GM12878 (cell line): ENCODE measurements around the gene S100A3. TPM values are rescaled to one million over a fixed set of nuclear protein-coding genes. Genes with fewer than 3 reads are reported as not detected.

Experiments used
- ATAC-seq: fragments of 200-7000 bp; cut with Tn5 transposase; 3 replicates; pipeline ENCODE4 v1.9.1; 2020; ENCODE audit warnings: mild to moderate bottlenecking, moderate library complexity
- BruUV-seq: library from RNA; stranded (reverse); fragments of 400-500 nt; replicated peaks from 2 replicates; lab custom pipeline; 2021; lab: Mats Ljungman, UMichigan
- CTCF ChIA-PET: fragments of 300-600 bp; sonication (Branson Sonifier 250); formaldehyde crosslinking; extraction: SDS; loops from one replicate; lab custom pipeline; 2021; ENCODE audit warnings: inconsistent platforms; lab: Yijun Ruan, JAX
- POLR2A ChIA-PET: fragments of 350-600 bp; formaldehyde crosslinking; extraction: SDS; loops from one replicate; lab custom pipeline; 2021; ENCODE audit warnings: inconsistent platforms; lab: Charles Lee
- RAD21 ChIA-PET: fragments of 300-600 bp; sonication (Branson Sonifier 250); formaldehyde crosslinking; loops from one replicate; lab custom pipeline; 2023; ENCODE audit warnings: antibody characterized with exemption; ENCODE audit not compliant: unreplicated experiment; lab: Charles Lee
- SMC1A ChIA-PET: fragments of 300-600 bp; sonication (Branson Sonifier 250); formaldehyde crosslinking; loops from one replicate; lab custom pipeline; 2023; ENCODE audit not compliant: unreplicated experiment, uncharacterized antibody; lab: Charles Lee
- DNase-seq: peaks from one replicate; pipeline ENCODE4 v3.0.0-alpha.2; 2011; ENCODE audit warnings: low read depth, low spot score
- FAIRE-seq: peaks from 3 replicates; lab custom pipeline; 2011; peaks lifted over from hg19 to GRCh38; lab: Jason Lieb, UNC
- H2AFZ ChIP-seq: 2 replicates; pipeline ENCODE4 v1.6.0; 2011; ENCODE audit warnings: low read depth, low read length, control low read depth; ENCODE audit not compliant: control insufficient read depth
- H3K27ac ChIP-seq: 2 replicates; pipeline ENCODE4 v1.5.1; 2011; ENCODE audit warnings: control low read depth; ENCODE audit not compliant: control insufficient read depth, insufficient read depth
- H3K27me3 ChIP-seq, 2 experiments: replicated peaks in 1 of 2; 2 replicates each; pipeline versions ENCODE4 v1.6.0 to v1.6.1; 2011; ENCODE audit warnings: low read length in 1 of 2; ENCODE audit not compliant: control insufficient read depth in 2 of 2, insufficient read depth in 2 of 2
- H3K36me3 ChIP-seq, 2 experiments: 2 replicates each; pipeline ENCODE4 v1.5.1; 2011; ENCODE audit warnings: low read length in 1 of 2; ENCODE audit not compliant: control insufficient read depth in 2 of 2, insufficient read depth in 2 of 2
- H3K4me1 ChIP-seq: 2 replicates; pipeline ENCODE4 v1.6.1; 2011; ENCODE audit warnings: mild to moderate bottlenecking, low read length, moderate library complexity, mixed read lengths; ENCODE audit not compliant: control insufficient read depth, insufficient read depth
- H3K4me2 ChIP-seq: 2 replicates; pipeline ENCODE4 v1.6.0; 2011; ENCODE audit warnings: control low read depth; ENCODE audit not compliant: control insufficient read depth, insufficient read depth
- H3K4me3 ChIP-seq: fragments of 200-600 bp; sonication (generic); 2 replicates; pipeline ENCODE4 v1.5.1; 2016
- H3K79me2 ChIP-seq: 2 replicates; pipeline ENCODE4 v1.6.0; 2011; ENCODE audit warnings: low read length; ENCODE audit not compliant: control insufficient read depth, insufficient read depth
- H3K9ac ChIP-seq: 2 replicates; pipeline ENCODE4 v1.8.0; 2011; ENCODE audit warnings: low read length, control low read depth, mixed read lengths; ENCODE audit not compliant: control insufficient read depth, insufficient read depth
- H3K9me3 ChIP-seq: replicated peaks from 3 replicates; pipeline ENCODE4 v1.5.1; 2011; ENCODE audit warnings: mild to moderate bottlenecking, low read length; ENCODE audit not compliant: control insufficient read depth, insufficient read depth
- H4K20me1 ChIP-seq: 2 replicates; pipeline ENCODE4 v1.6.0; 2011; ENCODE audit not compliant: control insufficient read depth, insufficient read depth
- BCL3 ChIP-seq: IDR thresholded peaks from 2 replicates; pipeline ENCODE4 v1.6.1; 2011; ENCODE audit warnings: borderline replicate concordance, low read depth, mild to moderate bottlenecking, moderate library complexity, low read length; ENCODE audit not compliant: insufficient read depth, poor library complexity, severe bottlenecking
- IKZF1 ChIP-seq: fragments of 450-650 bp; conservative IDR thresholded peaks from 2 replicates; pipeline ENCODE4 v1.6.1; 2017; ENCODE audit warnings: antibody characterized with exemption, mild to moderate bottlenecking
- RAD51 ChIP-seq: fragments of 450-650 bp; IDR thresholded peaks from 2 replicates; pipeline ENCODE4 v1.6.1; 2016; ENCODE audit warnings: moderate library complexity, mild to moderate bottlenecking, inconsistent platforms
- SKIL ChIP-seq: fragments of 450-650 bp; IDR thresholded peaks from 2 replicates; pipeline ENCODE4 v1.6.1; 2017; ENCODE audit warnings: mild to moderate bottlenecking, low read depth, inconsistent platforms; ENCODE audit not compliant: poor library complexity, severe bottlenecking
- SMAD1 ChIP-seq: fragments of 450-650 bp; IDR thresholded peaks from 2 replicates; pipeline ENCODE4 v1.6.1; 2018; ENCODE audit warnings: mild to moderate bottlenecking, low read depth; ENCODE audit not compliant: partially characterized antibody
- SMAD5 ChIP-seq: IDR thresholded peaks from 2 replicates; pipeline ENCODE4 v1.6.1; 2016; ENCODE audit warnings: antibody characterized with exemption, low read depth
- ZSCAN29 ChIP-seq: fragments of 450-650 bp; IDR thresholded peaks from 2 replicates; pipeline ENCODE4 v1.6.1; 2017; ENCODE audit warnings: mild to moderate bottlenecking, moderate library complexity
- WGBS: methylation state at CpG from one replicate; pipeline ENCODE4 v1.1.6; 2016; ENCODE audit warnings: low lambda C conversion rate; ENCODE audit not compliant: insufficient replicate concordance, insufficient coverage; ENCODE audit errors: missing lambda C conversion rate; 5-methylcytosine and 5-hydroxymethylcytosine counted together
- in situ Hi-C: fragments of 300-500 bp; cut with MboI; formaldehyde crosslinking; loops from 9 replicates; pipeline ENCODE4 v1.14.3; 2018; ENCODE audit warnings: mixed read lengths
- intact Hi-C: fragments of 100-400 bp; cut with micrococcal nuclease; formaldehyde crosslinking; loops from one replicate; pipeline ENCODE4 v1.14.2; 2022; ENCODE audit not compliant: unreplicated experiment
- polyA plus RNA-seq, 11 experiments: library from polyadenylated mRNA; depleted of rRNA in 4 of 11; unstranded in 6 of 11; stranded (reverse) in 5 of 11; fragments of >200 nt; fragmentation: Nextera tagmentation in 4 of 11; fragmentation: Illumina TruSeq in 1 of 11; extraction: Ambion mirVana in 4 of 11; extraction: Trizol in 1 of 11; gene quantifications; 1 replicate in 1 of 11; 2 replicates in 10 of 11; pipeline versions ENCODE4 v1.2.1 to v1.2.3, GENCODE V29; 2011 to 2016; ENCODE audit warnings: inconsistent platforms in 2 of 11, missing spikeins in 2 of 11, low read depth in 1 of 11
- total RNA-seq, 4 experiments: library from RNA; depleted of rRNA in 3 of 4; stranded (reverse); fragments of >200 nt in 3 of 4; fragmentation: Illumina TruSeq in 1 of 4; extraction: Trizol in 1 of 4; gene quantifications; 2 replicates each; pipeline versions ENCODE4 v1.2.1 to v1.2.3, GENCODE V29; 2013 to 2021

The S100A3 gene
- total and polyA plus RNA-seq, 10 of the 15 experiments (the other 5 are each of a cell fraction or from before 2014, with no cell fraction given), result 0.32 to 0.45 TPM; not detected in 8

DNA sequence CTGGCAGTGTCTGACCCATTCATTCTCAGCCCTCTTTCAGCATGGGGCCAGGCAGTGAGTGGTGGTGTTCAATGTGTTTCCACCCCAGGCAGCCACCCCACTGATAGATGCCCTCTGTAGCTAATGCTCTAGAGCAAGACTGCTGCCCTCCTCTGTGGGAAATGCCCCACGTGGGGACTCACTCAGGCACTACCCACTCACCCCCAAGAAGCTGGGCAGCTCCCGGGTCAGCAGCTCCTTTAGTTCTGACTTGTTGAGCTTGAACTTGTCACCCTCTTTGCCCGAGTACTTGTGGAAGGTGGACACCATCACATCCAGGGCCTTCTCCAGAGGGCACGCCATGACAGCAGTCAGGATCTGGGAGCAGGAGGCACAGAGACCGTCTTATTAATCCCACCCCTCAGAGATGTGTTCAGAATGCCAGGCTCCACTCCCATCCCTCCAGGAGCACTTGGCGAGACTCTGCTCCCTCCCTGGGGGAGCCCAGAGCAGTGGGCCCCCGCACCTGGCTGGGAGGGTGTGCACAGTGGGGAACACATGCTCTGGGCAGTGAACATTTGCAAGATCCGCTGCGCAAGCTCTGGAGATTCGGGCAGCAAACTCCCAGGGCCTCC is 4.5 kb downstream of the S100A3 start:
- Histone ChIP-seq H3K4me3 (no peak overlapping the region), H3K79me2 (no peaks in the 10 kb centered on the region), H4K20me1 (no peaks in the 10 kb centered on the region), H3K36me3 (no peaks in the 10 kb centered on the region), H3K9ac (no peak overlapping the region), H3K4me1 (peaks cover 25% of the 10 kb centered on the region), H3K27me3 (no peaks in the 10 kb centered on the region), H3K27ac (no peak overlapping the region), H2AFZ (no peak overlapping the region), H3K4me2 (0 out of 2 replicates have a peak overlapping the region, but pooled peaks have one; percentile 69), H3K9me3 (no peaks in the 10 kb centered on the region)
- CTCF ChIA-PET, result interaction anchor here (0.7 to 4.3 kb wide), 14 partner anchors 8 to 193 kb away, joined by 3 to 46 read pairs (median 4); partner anchors contain the start of genes S100A2 and S100A6
- POLR2A ChIA-PET, result interaction anchor here (0.5 to 4.1 kb wide), 8 partner anchors 10 to 90 kb away, joined by 3 to 34 read pairs (median 4); partner anchors contain the start of genes S100A2 and S100A6
- intact Hi-C loops (no loop called here), in situ Hi-C loops (no loop called here)
- TF ChIP-seq BCL3 (no peak), SMAD1 (no peak), SKIL (no peak), ZSCAN29 (no peak), SMAD5 (no peak), RAD51 (no peak), IKZF1 (no peak)
- ATAC-seq (no peak), DNase-seq (no peak), FAIRE-seq (no peak)
- RAD21 ChIA-PET, result interaction anchor here (0.6 to 3.5 kb wide), 9 partner anchors 10 to 191 kb away, joined by 3 to 38 read pairs (median 4); partner anchors contain the start of genes CHTOP, S100A2 and S100A6
- 63% methylated on average over 10 of the region's 10 CpGs for WGBS
- SMC1A ChIA-PET, result interaction anchor here (0.8 to 3.4 kb wide), 8 partner anchors 9 to 199 kb away, joined by 3 to 18 read pairs (median 10); partner anchors contain the start of gene S100A6
- BruUV-seq, result no TSS peak
